ENCODE measurements around the gene DNAJB5.

DNAJB5 gene

DNA sequence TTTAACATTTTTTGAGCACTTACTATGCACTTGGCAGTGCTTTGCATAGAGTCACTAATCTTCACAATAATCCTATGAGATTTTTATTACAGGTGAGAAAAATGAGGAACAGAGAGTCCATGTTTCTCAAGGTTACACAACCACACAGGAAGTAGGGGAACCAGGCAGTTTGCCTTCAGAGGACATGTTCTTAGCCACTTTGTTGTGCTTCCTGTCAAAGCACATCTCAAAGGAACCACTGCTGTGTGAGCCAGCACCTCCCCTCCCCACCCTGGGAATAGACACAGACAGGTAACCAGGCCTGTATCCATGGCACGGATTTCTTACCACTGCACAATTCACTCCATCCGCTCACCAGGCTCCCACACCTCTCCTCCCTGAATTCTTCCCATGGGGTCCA is 6.3 kb upstream of the DNAJB5 start:
- in situ Hi-C loops (cut with MboI; ENCODE audit: low sequenced_read_pairs): no loop called here

DNA sequence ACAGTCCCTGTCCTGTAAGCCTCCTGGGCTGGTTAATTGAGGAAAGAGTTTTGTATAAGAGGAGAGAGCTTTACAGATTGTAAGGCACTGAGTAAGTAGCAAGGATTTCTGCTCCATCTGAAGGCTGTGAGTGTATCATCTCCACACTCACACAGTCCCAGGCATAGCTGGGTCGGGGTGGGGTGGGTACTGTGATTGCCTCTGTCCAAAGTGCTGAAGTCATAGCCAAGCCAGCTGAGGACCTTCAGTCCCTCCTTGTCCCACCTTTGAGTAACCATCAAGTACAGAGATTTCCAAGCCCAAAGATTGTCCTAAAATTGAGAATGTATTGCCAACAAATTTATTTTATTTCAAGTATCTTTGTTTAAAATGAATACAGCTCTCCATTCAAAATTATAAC is 5.5 kb upstream of the DNAJB5 start:
- in situ Hi-C loops (cut with MboI; ENCODE audit: low sequenced_read_pairs): no loop called here

DNA sequence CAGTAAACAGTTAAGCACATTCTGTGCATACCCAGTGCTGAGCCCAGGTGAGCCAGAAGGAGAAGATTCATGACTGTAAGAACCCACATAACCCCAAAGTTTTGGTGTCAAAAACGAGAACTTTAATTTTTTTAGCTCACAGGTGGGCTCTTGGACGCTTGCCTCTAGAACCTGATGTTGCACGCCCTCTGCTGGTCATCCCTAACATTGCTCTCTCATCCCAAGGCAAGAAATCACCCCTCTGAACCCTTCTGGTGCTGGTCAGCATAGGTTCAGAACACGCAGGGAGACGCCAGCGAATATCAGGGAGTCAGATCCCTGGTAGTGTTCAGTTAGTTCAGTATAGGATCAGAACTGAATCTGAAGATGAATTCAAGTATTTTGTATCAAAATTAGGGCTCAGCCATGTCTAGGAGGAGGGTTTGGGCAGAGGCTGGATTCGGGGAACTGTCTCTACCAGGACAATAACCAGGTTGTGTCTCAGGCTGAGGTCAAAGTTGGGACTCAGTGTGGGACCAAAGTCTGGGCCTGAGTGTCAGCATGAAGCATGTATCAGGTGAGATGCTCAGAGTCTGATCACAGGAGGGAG is 4.1 kb upstream of the DNAJB5 start:
- in situ Hi-C loops (cut with MboI; ENCODE audit: low sequenced_read_pairs): no loop called here

DNA sequence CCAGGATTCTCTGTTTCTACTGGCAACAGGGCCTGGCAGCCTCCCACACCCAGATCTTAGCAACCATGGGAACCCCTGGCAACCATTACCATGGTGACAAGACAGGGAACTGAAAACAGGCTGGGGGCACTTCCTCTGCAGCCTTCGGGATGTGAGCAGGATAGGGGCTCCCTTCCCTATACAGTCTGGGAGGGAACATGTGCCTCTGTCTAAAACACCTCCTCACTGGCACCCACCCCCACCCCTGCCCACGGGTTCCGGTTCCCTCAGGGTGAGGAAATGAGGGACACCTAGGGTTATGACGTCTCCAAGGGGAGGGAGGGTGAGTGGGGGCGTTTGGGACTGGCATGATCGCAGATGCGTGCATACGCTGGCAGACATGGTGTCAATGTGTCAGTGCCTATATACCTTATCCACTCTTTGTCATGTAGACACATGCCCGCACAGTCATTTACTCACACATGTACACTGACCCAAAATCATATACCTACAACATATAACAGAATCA is 3.0 kb upstream of the DNAJB5 start:
- in situ Hi-C loops (cut with MboI; ENCODE audit: low sequenced_read_pairs): no loop called here

DNA sequence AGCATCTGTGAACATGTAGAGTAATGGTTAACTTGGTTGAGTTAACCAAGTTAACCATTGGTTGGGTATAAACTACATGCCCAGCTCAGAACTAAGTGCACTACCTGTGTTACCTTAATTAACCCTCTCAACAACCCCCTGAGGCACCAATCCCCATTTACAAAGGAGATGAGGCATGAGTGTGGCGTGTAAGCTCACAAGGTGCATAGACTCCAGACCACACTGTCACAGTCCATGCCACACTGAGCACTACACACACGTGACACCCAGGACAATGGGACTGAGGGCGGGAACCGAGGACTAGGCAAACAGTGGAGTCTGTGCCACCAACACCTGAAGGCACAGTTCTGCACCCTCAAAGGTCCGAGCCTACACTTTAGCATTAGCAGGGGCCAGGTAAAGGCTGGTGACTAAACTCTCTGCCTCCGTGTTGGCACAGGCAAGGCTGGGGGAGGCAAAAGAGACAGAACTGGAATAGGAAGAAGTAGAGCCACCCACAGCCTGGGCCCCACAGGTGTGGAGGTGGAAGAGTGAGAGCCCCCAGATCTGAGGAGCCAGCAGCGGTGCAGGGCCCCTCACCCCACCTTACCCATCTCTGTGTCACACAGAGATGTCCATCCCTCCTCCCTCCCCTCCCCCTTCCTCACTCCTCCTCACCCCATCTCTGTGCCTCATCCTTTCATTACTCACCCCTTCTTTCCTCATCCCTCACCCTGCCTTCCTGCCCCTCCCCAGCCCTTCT is 2.2 kb upstream of the DNAJB5 start:
- in situ Hi-C loops (cut with MboI; ENCODE audit: low sequenced_read_pairs): no loop called here

DNA sequence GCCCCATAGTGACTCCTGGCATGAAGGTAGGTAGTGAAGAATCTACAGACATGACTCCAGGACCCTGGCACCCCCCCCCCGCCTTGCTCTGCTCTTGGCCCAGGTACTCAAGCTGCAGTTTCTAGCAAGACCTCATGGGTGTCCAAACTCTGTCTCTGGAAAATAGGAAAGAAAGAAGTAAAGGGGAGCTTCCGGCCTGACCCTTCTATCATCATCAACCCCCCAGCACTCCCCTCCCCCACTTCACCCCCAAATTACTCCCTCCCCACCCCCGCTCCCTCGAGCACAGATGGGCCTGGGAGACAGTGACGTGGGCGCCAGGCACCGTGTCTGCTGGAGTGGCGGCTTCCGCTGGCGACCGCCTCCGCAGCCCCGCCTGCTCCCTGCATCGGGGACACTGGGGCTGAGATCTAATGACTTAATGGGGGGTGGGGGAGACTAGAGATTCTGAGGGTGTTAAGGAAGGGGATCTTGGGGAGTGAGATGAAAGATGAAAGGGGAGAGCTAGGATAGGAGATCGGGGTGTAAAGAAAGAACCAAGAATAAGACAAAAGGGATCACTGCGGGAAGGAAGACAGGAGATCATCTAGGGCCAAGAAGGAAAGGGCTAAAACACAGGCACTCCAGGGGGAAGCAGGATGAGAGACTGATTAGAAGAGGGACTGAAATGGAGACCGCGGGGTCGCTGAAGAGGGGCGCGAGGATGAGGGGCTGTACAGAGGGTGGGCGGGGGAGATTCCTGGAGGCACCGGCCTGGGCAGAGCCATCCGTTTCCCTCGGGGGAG is 1.1 kb upstream of the DNAJB5 start:
- in situ Hi-C loops (cut with MboI; ENCODE audit: low sequenced_read_pairs): no loop called here

DNA sequence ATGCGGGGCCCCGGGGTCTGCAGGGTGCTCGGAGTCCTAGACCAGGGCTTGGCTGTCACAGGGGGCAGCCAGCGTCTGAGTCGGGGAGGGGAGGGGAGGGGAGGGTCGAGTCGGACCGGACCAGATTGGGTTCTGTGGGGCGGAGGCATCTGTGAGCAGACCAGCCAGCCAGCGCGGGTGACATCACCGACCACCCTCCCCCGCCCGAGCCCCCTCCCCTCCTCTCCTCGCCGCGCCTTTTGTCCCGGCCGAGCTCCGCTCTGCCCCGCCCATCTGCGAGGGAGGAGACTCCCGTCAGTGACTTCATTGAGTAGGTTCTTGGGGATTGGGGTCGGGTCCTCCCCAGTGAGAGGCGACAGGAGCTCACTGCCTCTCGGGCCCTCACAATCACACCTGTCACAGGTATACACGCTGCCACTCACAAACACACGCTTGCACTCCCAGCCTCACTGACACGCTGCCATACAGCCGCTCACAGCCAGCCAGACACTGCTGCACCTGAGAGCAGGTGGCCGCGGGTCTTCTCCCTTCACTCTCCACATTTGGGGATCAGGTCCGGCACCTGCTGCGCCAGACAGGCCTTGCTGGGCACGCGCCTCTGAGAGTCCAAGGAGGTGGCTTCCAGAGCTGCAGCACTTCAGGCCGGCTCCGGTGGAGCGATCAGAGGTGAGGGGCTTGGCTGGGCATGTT is 546 bp downstream of the DNAJB5 start:
- in situ Hi-C loops (cut with MboI; ENCODE audit: low sequenced_read_pairs): no loop called here

DNA sequence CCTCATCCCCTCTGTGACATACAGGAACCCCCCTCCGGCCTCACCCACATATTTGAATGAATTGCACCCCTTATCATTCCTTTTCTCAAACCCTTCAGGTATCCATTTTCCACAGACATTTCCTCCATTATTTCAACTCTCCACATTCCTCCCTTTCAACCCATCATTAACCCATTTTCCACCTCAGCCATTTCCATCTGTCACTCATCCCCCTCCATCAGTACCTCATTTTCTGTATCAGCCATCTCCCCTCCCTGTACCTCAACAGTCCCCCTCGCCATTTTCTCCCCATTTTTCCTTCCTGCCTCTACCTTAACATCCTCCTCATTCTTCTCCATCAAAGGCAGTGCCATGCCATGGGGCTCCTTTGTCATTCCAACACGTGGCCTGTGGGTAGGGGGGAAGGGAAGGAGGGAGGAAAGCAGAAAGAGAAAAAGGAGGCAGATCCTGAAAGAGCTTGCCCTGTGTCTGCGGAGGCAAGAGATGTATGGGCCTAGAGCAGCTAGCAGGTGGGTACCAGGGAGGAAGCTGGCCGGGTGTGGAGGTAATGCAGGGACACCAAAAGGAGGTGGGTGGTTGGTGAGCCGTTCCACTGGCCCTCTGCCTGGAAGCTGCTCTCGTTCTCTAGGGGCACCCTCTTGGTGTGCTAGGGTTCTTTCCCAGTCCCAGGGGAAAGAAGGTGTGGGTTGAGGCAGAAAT is 1.5 kb downstream of the DNAJB5 start:
- in situ Hi-C loops (cut with MboI; ENCODE audit: low sequenced_read_pairs): no loop called here

DNA sequence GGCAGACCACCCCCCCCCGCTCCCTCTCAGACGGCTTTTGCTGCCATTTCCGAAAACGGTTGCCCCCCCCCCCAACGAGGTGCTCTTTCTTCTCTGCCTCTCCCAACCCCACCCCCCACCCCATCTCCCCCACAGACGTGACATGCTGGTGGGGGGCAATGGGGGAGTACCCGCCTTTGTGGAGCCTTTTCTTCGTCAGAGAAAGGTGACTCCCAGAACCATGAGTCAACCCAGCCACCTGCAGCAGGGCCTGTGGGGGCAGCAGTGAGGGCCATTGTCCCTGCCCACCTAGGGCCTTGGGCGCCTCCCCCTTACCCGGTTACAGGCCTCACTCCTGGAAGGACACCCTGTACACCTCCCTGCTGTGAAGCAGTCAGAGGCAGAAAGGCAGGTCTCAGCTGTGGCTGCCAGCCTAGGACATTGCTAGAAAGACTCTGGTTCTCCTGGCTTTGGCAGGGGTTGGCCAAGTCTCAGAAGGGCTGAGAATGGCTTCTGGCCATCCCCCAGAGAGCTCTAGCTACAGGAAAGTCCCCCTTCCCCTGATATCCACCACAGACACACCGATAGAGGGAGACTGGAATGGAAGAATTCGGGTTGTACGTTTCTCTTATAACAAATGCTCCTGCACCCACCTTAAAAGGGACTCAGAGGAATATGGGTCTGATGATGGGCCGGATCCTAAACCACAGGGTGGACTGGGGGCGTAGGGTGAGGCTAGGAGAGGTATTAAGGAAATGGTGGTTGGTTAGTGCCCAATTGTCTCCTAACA is 2.2 kb downstream of the DNAJB5 start:
- in situ Hi-C loops (cut with MboI; ENCODE audit: low sequenced_read_pairs): no loop called here

DNA sequence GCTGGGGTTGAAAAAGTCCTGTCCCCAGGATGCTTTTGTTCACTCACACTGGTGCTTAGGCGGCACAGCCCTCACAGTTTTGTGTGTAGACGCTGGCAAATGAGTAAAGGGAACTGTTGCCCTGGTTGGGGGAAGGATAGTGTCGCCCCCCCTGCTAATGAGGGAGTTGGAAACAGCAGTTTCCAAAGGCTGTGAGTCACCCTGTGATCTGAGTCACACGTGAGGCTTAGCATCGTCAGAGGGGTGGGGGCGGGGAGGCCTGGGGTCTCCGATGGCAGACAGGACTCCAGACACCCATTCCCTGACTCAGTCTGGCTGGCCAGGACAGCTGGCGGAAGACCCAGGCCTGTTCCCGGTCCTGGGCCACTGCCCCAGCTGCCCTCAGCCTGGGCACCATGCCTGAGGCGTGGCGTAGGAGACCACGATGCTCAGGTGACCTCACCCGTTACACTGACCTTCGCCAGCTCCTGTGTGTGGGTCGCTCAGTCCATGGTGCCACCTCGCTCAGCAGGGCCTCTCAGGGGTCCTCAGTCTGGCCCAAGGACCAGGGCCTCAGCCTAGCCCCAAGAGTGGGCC is 2.9 kb downstream of the DNAJB5 start:
- in situ Hi-C loops (cut with MboI; ENCODE audit: low sequenced_read_pairs): no loop called here

DNA sequence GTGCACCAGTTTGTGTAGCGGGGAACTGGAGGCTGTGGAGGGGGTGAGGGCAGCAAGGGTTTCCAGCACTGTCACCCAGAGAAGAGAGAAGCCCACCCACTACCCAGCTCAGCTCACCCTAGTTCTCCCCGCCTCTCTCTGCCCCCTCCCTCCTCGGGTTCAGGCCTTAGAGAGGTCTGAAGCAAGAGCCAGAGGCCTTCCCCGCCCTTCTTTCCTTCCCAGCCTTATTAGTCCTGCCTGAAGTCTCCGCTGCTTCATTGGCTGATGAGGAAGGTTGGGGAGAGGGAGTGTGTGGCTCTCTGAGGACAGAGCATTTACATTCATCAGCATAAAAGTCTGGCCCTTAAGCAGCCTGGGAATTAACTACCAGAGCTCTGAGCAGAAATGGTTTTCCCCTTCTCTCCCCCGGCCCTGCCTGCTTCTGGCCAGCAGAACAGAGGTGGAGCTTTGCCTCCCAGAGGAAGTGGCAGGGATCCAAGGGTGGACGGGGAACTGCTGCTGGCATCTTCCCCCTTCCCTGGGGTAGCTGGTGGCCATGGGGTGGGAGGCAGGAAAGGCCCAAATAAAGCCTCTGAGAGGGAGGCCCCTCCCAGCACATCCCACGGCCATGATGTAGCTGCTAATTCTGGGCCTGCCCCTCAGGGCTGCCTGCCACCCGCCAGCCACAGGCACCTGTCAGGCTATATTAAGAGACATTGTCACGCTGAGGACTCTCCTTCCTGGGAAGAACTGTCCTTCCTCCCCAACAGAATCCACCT is 4.1 kb downstream of the DNAJB5 start:
- in situ Hi-C loops (cut with MboI; ENCODE audit: low sequenced_read_pairs): no loop called here

DNA sequence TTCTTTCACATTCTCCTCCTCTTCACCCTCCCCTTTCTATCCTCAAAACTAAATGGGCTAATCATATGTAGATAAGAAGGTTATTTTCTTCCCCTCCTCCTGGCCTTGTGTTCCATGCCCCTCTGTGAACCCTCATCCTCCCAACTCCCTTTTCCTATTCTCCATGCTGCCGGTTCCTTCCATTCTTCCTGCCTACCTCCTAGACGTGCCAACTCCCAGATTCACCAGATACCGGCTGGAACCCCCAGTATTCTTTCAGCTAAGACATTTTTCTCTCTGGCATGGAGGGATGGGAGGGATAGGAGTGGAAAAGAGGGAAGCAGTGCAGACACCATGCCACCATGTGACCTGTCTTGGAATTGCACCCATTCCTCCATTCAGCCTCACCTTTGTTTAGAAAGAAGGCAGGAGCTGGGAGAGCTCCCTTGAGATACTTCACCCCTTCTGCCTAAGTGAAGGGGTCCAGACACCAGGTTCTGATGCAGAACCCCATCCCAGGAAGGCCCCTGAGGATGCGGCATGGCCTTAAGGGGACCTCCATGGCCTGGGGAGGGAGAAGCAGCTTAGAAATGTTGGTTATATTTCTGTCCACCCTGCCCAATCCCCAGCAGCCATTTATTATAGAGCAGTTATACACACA is 4.8 kb downstream of the DNAJB5 start:
- in situ Hi-C loops (cut with MboI; ENCODE audit: low sequenced_read_pairs): no loop called here

DNA sequence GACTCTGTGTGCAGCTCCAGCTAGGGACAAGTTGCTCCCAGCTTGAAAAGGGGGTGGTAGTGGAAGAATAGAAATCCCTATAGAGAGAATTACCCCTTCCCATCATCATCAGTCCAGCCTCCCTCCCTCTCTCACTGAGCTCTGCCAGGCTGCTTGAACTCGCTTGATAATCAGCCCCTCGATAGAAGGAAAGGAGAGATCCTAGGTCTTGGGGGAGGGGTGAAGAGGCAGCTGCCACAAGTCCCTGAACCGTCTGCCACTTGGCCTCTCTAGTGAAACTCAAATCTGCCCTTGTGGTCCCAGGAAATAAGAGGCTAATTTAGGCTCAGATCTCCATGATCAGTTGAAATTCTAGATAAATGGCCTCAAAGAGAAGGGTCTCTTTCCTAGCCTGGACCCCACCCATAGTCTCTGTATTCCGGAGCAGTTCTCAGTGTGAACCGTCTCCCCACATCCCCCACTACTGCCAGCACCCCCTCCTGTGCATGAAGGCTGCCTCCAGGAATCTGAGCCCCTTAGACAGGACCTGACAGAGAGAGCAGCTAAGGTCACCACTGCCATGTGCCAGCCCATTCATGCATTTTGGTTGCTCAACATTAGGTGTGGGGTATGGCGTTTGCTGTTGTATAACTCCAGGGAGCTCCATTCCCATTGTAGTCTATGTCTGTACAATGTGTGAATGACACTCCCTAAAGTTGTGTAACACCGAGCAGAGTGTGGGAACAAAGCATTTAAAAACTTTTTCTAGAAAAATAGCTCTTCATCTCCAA is 5.5 kb downstream of the DNAJB5 start:
- in situ Hi-C loops (cut with MboI; ENCODE audit: low sequenced_read_pairs): no loop called here

DNA sequence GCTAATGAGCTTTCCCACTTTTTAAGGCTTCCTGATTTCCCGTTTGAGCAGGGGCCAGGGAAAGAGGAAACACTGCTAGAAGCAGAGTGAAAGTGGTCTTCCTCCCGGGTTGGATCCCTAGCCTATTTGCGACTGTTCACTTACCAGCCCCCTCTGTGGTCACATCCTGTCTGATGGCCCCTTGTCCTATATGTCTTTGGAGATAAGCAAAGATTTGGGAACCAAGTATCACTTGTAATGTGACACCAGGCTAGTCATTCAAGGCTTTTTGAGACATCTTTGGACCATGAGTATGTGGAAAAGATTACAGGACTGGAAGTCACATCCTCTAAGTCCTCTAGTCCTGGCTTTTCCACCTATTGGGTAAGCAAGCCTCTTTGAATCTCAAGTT is 6.1 kb downstream of the DNAJB5 start:
- in situ Hi-C loops (cut with MboI; ENCODE audit: low sequenced_read_pairs): no loop called here

DNA sequence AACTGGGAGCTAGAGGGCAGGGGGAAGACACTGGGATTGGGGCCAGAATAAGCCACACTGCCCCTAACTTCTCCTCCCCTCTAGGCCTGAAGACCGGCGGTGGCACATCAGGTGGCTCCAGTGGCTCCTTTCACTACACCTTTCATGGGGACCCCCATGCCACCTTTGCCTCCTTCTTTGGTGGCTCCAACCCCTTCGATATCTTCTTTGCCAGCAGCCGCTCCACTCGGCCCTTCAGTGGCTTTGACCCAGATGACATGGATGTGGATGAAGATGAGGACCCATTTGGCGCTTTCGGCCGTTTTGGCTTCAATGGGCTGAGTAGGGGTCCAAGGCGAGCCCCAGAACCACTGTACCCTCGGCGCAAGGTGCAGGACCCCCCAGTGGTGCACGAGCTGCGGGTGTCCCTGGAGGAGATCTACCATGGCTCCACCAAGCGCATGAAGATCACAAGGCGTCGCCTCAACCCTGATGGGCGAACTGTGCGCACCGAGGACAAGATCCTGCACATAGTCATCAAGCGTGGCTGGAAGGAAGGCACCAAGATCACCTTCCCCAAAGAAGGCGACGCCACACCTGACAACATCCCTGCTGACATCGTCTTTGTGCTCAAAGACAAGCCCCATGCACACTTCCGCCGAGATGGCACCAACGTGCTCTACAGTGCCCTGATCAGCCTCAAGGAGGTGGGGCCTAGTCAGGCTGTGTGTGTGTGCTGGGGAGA is 6.8 kb downstream of the DNAJB5 start:
- in situ Hi-C loops (cut with MboI; ENCODE audit: low sequenced_read_pairs): no loop called here

DNA sequence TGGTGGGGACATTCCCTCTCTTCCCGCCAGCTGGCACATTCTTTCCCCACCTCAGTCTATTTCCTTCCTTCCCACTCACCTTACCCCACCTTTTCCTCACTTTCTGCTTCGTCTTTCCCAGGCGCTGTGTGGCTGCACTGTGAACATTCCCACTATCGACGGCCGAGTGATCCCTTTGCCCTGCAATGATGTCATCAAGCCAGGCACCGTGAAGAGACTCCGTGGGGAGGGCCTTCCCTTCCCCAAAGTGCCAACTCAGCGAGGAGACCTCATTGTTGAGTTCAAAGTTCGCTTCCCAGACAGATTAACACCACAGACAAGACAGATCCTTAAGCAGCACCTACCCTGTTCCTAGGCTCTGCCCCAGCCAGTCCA is 7.3 kb downstream of the DNAJB5 start:
- in situ Hi-C loops (cut with MboI; ENCODE audit: low sequenced_read_pairs): no loop called here

DNA sequence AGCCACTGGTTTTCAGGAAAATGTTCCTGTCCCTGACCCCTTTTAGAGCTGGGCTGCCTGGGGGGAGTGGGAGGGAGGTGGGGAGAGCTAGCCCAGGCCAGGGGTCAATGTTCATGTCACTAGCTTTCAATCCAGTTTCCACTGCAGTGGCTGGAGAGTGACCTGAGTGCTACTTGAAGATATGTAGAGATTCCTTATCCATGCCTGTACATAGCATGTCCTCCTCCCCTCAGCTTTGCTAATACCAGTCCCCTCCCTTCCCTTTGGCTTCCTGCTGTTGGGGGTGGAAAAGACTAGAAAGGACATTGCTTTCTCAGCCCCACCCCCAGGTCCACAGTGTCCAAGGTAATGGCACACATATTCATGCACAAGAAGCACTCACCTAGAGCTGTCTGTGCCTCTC is 7.8 kb downstream of the DNAJB5 start:
- in situ Hi-C loops (cut with MboI; ENCODE audit: low sequenced_read_pairs): no loop called here
